NCI-H510A (cell line): ENCODE results near the gene ZBTB18.

ENCODE experiments used
- DNase-seq: peaks from one replicate; lab custom pipeline; 2025; lab: John Stamatoyannopoulos, UW

The ZBTB18 gene

DNA sequence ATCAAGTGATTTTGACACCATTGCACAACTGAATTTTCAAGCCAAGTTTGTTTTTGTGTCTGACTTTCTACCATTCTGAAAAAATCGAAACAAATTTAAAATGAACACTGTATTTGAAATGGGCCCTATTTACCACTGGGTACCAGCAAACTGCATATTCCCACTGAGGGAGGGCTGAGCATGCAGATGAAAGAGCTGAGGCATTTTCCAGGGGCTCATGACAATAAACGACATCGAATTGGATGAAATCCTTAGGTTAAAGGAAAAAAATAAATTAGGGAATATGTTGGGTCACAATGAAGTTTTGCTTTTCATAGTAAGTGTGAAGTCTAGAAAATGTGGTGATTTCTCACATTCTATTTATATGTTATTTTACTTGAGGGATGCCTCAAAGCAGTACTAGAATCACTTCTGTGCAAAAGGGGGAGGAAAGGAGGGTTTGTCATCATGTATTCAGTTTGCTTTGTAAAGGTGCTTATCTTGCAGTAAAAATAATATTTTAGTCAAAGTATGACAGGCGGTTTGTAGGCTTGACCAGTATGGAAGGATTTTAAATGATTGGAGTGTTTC is 11.2 kb downstream of the ZBTB18 start:
- no peak for DNase-seq

DNA sequence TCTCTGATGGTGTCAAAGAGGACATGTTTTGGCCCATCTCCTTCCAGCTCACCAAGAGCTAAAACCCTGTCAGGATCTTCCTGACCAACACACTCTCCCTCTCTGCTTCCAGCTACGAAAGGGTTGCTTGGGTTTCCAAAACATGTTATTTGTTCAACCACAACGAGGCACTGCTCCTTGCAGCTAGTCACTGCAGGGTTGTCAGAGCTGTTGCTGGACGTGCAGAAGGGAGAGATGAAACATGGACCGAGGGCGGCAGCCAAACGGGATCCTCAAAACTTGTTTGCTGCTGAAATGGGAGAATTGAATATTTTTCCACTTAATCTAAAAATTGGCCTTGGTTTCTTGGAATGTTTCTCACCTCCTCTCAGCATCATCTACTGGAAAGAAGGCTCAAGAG is 12.4 kb downstream of the ZBTB18 start:
- DNase-seq, result no peak

GRCh38 chr1:244064621-244065020 is 13.5 kb downstream of the ZBTB18 start:
- no peak for DNase-seq

GRCh38 chr1:244065063-244065793 is 14.1 kb downstream of the ZBTB18 start:
- DNase-seq, result no peak

DNA sequence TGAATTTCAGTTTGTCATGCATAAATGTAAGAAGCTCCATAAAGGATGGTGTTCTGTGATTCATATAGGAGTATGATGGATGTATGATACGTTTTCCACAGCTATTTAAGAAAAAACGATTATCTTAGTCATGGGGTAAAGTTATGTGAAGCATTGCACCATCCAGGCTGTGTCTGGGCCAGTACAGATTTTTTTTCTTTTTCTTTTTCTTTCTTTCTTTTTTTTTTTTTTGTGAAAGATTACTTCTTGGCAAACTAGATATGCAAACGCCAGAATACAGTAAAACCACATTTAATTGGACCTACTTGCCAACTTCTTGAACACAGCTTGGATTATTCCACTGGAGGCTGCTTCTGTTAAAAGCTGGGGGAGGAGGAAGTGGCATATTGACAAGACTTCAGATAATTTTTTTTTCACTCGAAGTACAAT is 14.9 kb downstream of the ZBTB18 start:
- no peak for DNase-seq

DNA sequence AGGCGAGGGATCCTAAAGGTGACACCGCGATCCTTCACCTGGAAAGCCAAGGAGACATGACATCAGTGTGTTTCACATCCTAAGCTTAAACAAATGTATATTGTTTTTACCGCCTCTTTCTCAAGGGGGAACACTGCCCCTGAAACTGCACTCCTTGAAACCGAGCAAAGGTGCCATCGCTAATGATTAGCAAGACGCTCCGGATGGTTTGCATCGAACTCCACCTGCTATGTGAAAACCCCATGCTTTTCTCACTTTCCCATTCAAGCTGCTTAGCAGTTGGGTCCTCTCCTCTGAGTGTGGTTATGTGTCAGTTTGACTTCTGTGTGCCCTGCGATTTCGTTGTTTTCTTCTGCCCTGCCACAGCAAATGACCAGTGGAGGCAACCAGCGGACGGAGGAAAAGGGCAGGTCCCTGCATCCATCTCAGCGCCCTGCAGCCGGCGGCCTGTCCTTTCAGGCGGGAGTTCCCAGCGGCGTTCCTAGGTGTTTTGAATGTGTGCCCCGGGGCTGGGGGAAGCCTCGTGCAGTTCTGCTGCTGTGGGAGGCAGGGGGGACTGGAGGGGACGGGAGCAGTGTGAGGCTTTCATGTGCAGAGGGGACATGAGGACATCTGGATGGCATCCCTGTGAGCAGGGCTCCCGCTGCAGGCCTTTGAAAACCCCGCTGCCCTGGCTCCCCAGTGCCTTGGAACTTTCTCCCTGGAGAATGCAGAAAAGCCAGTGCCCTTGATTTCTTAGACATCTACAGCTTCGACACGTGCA is 16.1 kb downstream of the ZBTB18 start:
- no peak for DNase-seq

DNA sequence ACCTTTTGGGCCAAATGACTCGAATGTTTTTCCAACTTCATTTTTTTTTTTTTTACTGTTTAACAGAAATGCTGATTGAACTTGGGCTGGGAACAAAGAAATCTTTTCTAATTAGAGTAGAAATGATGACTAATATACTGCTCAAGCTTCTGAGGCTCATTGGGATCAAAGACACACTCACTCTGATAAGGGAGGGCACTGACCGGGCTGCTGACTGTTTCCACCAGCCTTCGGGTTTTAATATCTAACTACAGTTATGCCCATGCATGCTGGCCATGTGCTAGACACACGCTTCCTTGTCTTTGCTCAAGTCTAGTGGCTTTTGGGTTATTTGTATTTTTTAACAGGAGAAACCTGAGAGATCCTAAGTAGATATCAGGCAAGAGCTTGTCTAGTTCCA is 16.8 kb downstream of the ZBTB18 start:
- DNase-seq, result no peak

GRCh38 chr1:244068567-244068966 is 17.5 kb downstream of the ZBTB18 start:
- no peak for DNase-seq

GRCh38 chr1:244069326-244069898 is 18.3 kb downstream of the ZBTB18 start:
- no peak for DNase-seq

- DNase-seq, result no peak
Measured at GRCh38 chr1:244074559-244075171, 23.6 kb downstream of the ZBTB18 start.

DNA sequence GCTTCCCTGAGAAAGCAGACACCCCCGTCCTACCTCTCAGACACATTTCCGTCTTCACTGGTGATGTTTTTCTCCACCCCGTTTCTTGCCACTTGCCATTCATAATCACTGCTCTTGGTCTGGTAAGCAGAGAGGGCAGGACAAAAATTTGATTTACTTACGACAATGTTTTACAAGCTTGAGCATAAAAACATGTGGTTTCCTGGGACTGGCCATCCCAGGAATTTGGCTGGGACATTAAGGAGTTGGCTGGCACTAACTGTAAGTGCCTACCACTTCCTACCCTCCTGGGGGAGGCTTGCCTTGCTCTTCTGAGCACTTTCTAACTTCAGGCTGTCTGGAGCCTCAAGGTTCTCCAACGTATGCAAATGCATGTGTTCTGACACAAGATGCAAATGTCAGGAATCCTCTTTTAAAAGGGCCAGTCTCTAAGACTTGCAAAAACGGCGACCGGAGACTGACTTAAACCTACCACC is 24.2 kb downstream of the ZBTB18 start:
- no peak for DNase-seq

DNA sequence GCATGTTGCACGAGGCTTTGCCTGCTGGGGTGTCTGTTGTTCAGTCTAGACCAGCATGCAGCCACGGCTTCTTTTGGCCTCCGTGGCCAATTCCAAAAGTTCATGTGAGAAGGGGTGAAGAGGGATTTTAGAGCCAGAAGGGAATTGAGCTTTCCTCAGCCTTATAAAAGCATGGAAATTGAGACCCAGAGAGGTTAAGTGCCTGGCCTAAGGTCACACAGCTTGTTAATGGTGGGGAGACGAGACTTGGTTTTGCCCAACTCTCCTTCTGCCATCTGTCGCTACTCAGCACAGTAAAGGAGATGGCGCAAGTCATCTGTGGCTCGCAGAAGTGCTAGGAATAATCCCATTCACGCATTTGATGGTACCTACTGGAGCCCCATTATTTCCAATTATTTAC is 25.7 kb downstream of the ZBTB18 start:
- no peak for DNase-seq

DNA sequence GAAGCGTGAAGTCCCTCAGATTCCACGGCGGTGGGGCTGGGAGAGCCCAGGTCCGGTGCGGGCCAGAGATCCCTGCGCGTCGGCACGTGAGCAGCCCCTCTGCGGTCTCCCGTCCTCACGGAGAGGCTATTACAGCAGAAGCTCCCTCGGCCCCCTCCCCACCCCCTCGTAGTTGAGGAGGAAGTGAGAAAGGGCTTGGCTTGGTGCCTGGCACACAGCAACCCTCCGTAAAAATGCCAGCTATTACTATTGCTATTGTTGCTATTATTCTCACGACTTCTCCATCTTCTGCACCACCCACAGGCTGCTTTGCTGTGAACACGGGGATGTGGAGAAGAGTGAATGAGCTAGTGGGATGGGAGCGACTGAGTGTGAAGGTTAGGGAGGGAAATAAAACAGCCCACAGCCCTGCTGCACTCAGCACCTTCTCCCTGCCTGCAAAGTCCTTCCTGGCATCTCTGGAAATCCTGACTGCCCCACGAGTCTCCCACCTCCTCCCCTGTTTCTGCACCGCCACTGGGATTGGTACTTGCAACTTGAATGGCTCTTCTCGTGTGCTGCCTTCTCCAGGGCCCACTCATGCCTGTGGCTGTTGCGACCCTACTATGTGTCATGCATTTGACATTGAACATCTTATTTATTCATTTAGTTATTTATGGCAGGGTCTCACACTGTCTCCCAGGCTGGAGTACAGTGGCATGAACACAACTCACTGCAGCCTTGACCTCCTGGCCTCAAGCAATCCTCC is 26.6 kb downstream of the ZBTB18 start:
- no peak for DNase-seq

DNA sequence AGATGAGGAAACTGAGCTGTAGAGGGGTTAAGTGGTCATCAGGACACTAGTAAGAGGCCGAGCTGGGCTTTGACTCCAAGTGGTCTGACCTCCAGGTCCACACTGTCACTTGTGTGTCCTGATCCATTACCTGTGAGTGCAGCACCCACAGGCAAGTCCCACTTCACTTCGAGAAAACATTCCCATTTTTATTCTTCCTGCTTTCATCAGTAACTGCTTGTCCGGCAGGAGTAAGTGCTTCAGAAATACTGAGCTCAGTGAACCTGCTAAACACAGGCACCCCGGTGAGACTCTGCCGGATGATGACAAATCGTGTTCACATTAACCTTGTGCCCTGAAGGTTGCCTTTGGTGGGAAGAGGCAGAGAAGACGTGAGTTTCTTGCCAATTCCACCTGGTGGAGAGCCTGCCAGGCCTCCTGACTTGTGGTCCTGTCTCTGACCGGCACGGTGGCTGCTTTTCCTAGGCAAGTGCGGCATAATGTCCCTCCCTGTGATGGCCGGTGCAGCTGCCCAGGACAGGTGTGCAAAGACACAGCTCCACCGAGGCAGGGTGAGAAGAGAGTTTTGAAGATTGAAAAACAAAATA is 29.4 kb downstream of the ZBTB18 start:
- DNase-seq, result no peak

GRCh38 chr1:244082969-244083368 is 31.9 kb downstream of the ZBTB18 start:
- no peak for DNase-seq

- no peak for DNase-seq
Measured at GRCh38 chr1:244083383-244083943, 32.4 kb downstream of the ZBTB18 start.

DNA sequence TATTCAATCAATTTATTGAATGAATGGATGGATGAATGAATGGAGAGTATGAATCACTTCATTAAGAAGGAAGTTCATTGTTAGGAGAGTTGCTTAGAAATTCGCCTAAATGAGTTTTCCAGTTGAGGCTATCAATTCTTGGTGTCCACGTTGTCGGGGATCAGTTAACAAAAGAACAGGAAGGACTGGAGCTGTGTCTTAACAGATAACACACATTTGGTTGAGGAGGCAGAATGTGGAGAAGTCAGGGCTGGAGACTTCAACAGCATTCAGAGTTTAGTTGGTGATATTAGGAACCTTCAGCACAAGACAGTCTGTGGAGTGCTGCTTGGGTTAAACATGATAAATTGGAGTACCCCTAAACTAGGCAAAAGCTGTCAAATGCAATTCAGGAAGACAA is 33.7 kb downstream of the ZBTB18 start:
- DNase-seq, result no peak

GRCh38 chr1:244085891-244086290 is 34.8 kb downstream of the ZBTB18 start:
- no peak for DNase-seq

GRCh38 chr1:244087021-244087560 is 36.0 kb downstream of the ZBTB18 start:
- no peak for DNase-seq

- no peak for DNase-seq
Measured at GRCh38 chr1:244087611-244088010, 36.5 kb downstream of the ZBTB18 start.

DNA sequence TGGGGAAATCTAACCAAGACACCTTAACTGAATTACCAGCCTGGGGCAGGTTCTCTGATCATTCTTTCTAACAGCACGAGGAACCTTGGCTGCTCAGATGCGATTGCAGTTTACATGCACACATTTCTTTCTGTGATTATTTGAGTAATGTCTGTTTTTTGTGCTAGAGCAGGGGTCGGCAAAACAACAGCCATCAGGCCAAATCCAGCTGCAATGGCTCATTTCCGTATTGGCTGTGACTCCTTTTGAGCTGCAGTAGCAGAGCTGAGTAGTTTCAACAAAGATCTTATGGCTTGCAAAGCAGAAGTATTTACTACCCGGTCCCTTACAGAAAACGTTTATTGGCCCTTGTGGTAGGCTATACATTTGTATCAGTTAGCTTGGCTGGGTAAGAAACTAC is 37.1 kb downstream of the ZBTB18 start:
- no peak for DNase-seq
